NT2/D1 (cell line): Measurements from ENCODE around the gene RNLS.

ENCODE experiments used
- SUZ12 ChIP-seq: IDR thresholded peaks from 2 replicates; pipeline ENCODE4 v1.6.1; 2011; ENCODE audit not compliant: insufficient read length, insufficient read depth; ENCODE audit errors: extremely low read depth
- YY1 ChIP-seq: IDR thresholded peaks from 2 replicates; pipeline ENCODE4 v1.6.1; 2011; ENCODE audit not compliant: insufficient read length, insufficient read depth
- ZNF274 ChIP-seq: IDR thresholded peaks from 2 replicates; pipeline ENCODE4 v1.6.1; 2011; ENCODE audit warnings: mild to moderate bottlenecking, low read depth, low read length

- TF ChIP-seq ZNF274: no peak
- no peak for TF ChIP-seq SUZ12
- TF ChIP-seq YY1: no peak
These were observed 220.9 kb downstream of the RNLS start for GRCh38 chr10:88361995-88362807.
